BLaER1 (cell line): ENCODE results near the gene GALNT12.

Experiments used
- H3K27ac ChIP-seq: shearing (Covaris generic); formaldehyde crosslinking; 2 replicates; pipeline ENCODE4 v1.8.1; 2022
- H3K27me3 ChIP-seq: shearing (Covaris generic); formaldehyde crosslinking; 2 replicates; pipeline ENCODE4 v1.8.1; 2022
- H3K36me3 ChIP-seq: shearing (Covaris generic); formaldehyde crosslinking; 2 replicates; pipeline ENCODE4 v1.8.1; 2022
- H3K4me1 ChIP-seq: shearing (Covaris generic); formaldehyde crosslinking; 2 replicates; pipeline ENCODE4 v1.8.1; 2022
- H3K4me2 ChIP-seq: shearing (Covaris generic); formaldehyde crosslinking; 2 replicates; pipeline ENCODE4 v1.8.1; 2022
- H3K4me3 ChIP-seq: shearing (Covaris generic); formaldehyde crosslinking; 2 replicates; pipeline ENCODE4 v1.8.1; 2022
- H3K9ac ChIP-seq: shearing (Covaris generic); formaldehyde crosslinking; 2 replicates; pipeline ENCODE4 v1.8.1; 2022
- H3K9me3 ChIP-seq: shearing (Covaris generic); formaldehyde crosslinking; 2 replicates; pipeline ENCODE4 v1.8.1; 2022
- H4K20me1 ChIP-seq: shearing (Covaris generic); formaldehyde crosslinking; 2 replicates; pipeline ENCODE4 v1.8.1; 2022
- Cebpa-rat ChIP-seq: shearing (Covaris generic); IDR thresholded peaks from 2 replicates; pipeline ENCODE4 v1.8.1; 2022

The GALNT12 gene

DNA sequence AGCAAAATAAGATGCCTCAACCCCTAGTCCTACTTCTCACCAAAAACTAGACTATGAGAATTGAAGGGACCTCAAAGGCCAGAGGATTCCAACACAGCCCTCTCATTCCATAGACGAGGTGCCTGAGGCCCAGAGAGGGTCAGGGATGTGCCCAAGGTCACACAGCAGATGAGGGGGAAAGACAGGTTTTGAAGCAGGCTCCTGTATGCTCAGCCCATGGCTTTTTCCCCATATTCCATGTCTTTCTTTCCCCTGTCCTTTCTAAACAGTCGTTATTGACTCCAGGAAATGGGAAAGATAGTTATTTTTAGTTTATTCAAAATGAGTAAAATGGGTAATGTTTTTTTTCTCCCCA is 75.1 kb downstream of the GALNT12 start:
- Histone ChIP-seq H3K4me2 (no peak overlapping the region), H3K27me3 (no peaks in the 10 kb centered on the region), H3K4me3 (no peak overlapping the region), H3K4me1 (peaks cover 10% of the 10 kb centered on the region), H3K36me3 (no peaks in the 10 kb centered on the region), H3K9me3 (no peaks in the 10 kb centered on the region), H4K20me1 (no peaks in the 10 kb centered on the region), H3K27ac (no peak overlapping the region), H3K9ac (no peak overlapping the region)
- no peak for TF ChIP-seq Cebpa-rat

DNA sequence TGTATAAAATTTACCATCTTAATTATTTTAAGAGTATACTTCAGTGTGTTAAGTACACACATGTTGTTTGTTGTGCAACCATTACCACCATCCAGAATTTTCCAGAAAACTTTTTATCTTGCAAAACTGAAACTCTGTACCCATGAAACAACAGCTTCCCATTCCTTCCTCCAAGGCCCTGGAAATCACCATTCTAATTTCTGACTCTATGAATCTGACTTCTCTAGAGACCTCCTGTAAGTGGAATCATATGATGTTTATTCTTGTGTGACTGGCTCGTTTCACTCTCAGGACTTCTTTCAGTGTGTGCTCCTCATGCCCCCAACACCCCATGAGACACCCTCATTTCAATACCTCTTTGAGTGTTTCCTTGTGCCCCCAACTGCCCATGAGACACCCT is 75.8 kb downstream of the GALNT12 start:
- no peak overlapping the region for H3K27ac ChIP-seq
- H3K4me1 ChIP-seq = peaks cover 10% of the 10 kb centered on the region
- TF ChIP-seq Cebpa-rat = no peak
- H4K20me1 ChIP-seq = no peaks in the 10 kb centered on the region
- H3K4me2 ChIP-seq = no peak overlapping the region
- H3K4me3 ChIP-seq = no peak overlapping the region
- H3K9ac ChIP-seq = no peak overlapping the region
- no peaks in the 10 kb centered on the region for H3K9me3 ChIP-seq
- H3K27me3 ChIP-seq = no peaks in the 10 kb centered on the region
- no peaks in the 10 kb centered on the region for H3K36me3 ChIP-seq

DNA sequence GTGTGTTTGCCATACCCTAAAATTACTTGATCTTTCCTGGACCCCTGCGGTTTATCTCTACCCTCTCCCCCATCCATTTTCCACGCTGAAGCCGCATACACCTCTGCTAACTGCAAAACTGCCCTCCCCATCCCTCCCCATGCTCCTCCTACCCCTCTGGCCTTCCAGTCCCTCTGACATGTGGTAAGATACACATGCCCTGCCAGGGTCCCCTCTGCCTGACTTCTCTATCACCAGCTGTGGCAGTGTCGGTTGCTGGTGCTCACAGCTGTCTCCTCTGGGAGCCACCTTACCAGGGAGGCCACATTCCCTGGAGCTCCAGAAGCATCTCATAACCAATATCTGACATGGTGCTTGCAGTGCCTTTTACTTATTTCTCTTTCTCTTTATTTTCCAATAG is 77.4 kb downstream of the GALNT12 start:
- Histone ChIP-seq H3K4me2 (no peak overlapping the region), H3K27ac (no peak overlapping the region), H3K4me1 (peaks cover 10% of the 10 kb centered on the region), H3K4me3 (no peak overlapping the region), H3K9ac (no peak overlapping the region), H3K9me3 (no peaks in the 10 kb centered on the region), H3K27me3 (no peaks in the 10 kb centered on the region), H3K36me3 (no peaks in the 10 kb centered on the region), H4K20me1 (no peaks in the 10 kb centered on the region)
- no peak for TF ChIP-seq Cebpa-rat

DNA sequence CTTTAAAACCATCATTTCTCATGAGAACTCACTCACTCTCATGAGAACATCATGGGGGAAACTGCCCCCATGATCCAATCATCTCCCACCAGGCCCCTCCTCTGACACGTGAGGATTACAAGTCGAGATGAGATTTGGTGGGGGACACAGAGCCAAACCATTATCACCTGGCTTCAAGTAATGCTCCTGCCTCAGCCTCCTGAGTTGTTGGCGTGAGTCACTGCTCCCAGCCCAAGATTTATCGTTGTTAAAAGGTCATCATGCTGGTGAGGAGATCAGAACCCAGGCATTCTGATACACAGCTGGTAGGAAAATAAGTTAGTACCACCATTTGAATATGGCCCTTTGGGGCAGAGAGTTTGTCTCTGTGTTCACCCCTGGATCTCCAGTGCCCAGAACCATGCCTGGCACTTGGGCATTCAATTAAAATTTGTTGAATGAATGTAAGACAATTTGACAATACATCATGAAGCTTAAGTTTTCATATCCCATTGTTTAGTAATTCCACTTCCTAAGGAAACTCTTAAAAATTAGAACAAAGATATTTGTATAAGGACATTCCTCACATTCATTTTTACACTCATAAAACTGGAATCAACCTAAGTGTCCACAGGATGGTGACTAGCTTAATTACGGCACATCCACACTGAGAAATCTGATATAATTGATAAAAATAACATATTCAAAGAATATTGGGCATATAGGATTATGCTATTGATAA is 78.3 kb downstream of the GALNT12 start:
- Histone ChIP-seq H3K36me3 (no peaks in the 10 kb centered on the region), H3K9me3 (no peaks in the 10 kb centered on the region), H4K20me1 (no peaks in the 10 kb centered on the region), H3K9ac (no peak overlapping the region), H3K4me2 (no peak overlapping the region), H3K27ac (no peak overlapping the region), H3K27me3 (no peaks in the 10 kb centered on the region), H3K4me3 (no peak overlapping the region), H3K4me1 (peaks cover 10% of the 10 kb centered on the region)
- no peak for TF ChIP-seq Cebpa-rat

DNA sequence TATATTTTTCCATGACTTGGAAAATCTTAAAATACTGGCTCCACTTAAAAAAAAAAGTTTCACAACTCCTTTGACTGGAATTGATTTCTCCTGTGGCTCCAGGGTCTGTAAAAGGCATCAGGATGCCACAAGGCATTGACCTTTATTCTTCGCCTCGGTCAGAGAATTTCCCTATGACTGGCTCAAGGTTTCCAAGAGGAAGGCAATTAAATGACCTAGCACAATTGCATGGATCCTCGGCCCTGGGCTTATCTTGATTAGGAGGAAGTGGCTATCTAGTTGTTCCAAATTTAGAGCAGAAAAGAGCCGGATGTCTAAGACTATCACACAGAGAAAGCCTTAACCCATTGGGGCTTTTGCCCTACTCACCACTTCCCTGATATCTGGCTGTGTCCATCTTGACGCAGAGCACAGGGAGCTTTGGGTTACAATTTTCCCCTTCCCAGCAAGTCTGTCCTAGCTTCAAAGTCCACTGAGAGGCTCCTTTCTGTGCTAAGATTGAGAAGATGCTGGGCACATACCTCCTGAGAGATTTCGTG is 79.3 kb downstream of the GALNT12 start:
- Histone ChIP-seq H3K4me3 (no peak overlapping the region), H3K27me3 (no peaks in the 10 kb centered on the region), H3K36me3 (no peaks in the 10 kb centered on the region), H4K20me1 (no peaks in the 10 kb centered on the region), H3K9ac (no peak overlapping the region), H3K9me3 (no peaks in the 10 kb centered on the region), H3K27ac (no peak overlapping the region), H3K4me1 (peaks cover 10% of the 10 kb centered on the region), H3K4me2 (peak overlapping the region; percentile 59)
- TF ChIP-seq Cebpa-rat = no peak

DNA sequence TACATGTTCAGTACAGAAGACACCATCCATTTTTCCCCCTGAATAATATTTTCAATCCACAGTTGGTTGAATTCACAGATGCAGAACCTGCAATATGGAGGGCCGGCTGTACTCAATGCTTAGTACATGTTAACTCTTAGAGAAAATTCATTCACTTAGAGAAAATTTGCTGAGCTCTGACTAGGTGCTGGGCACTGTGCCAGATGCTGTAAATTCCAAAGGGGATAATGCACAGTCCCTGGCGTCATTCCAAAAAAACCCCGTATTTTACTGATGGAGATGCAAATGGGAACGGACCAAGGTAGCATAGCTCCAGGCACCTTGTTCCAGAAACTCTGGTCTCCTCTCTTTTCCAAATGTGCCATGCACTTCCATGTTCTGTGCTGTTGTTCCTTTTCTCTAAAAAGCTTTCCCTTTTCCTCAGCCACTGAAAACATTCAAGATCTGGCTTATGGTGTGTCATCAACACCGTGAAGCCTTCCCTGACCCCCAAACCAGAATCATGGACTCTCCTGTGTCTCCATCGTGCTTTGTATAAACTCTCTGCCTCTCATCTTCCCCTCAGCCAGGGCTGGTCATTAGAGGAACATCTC is 80.5 kb downstream of the GALNT12 start:
- H3K4me2 ChIP-seq = no peak overlapping the region
- TF ChIP-seq Cebpa-rat = no peak
- no peak overlapping the region for H3K4me3 ChIP-seq
- H3K27ac ChIP-seq = no peak overlapping the region
- H3K9me3 ChIP-seq = no peaks in the 10 kb centered on the region
- no peaks in the 10 kb centered on the region for H3K36me3 ChIP-seq
- peaks cover 10% of the 10 kb centered on the region for H3K4me1 ChIP-seq
- no peaks in the 10 kb centered on the region for H4K20me1 ChIP-seq
- no peak overlapping the region for H3K9ac ChIP-seq
- H3K27me3 ChIP-seq = no peaks in the 10 kb centered on the region

DNA sequence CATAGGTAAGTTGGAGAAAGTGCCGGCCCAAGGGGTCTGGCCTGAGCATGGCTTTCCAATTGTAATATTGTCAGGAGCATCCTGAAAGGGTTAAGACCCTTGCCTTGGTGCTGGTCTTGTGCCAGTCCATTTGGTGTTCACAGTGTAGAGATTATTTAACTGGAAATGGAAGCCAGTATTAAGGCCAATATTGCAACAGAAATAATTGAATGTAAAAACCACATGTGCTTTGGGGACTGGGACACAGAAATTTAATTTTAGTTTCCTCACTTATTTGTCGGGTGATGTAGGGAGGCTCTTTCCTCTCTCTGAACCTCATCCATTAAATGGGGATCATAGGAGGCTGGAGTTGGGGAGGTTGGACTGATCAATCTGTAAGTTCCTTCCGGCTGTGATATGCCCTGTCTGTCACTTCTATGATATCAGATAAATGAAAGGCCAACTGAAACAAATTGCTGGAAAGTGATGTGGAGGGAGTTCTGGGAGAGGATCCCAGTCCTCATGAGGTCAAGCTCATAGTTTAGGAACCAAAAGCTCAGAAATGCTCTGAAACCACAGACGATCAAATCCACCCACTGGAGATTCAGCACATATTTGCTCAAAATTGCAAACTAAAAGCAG is 81.4 kb downstream of the GALNT12 start:
- TF ChIP-seq Cebpa-rat = no peak
- Histone ChIP-seq H3K4me1 (peaks cover 10% of the 10 kb centered on the region), H3K27ac (no peak overlapping the region), H3K9ac (no peak overlapping the region), H4K20me1 (no peaks in the 10 kb centered on the region), H3K4me3 (no peak overlapping the region), H3K9me3 (no peaks in the 10 kb centered on the region), H3K27me3 (no peaks in the 10 kb centered on the region), H3K36me3 (no peaks in the 10 kb centered on the region), H3K4me2 (no peak overlapping the region)

DNA sequence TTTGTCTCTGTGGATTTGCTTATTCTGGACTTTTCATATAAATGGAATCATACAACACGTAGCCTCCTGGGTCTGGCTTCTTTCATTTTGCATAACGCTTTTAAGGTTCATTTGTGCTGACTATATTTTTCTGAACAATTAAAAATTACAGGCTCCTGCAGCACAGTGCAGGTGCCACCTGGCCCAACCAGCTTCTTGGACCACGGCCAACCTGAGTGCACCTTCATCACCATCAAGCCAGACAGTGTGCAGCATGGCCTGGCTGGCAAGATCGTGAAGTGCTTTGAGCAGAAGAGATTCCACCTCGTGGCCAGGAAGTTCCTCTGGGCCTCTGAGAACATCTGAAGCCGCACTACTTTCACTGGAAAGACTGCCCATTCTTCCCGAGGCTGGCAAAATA is 82.8 kb downstream of the GALNT12 start:
- Histone ChIP-seq H3K4me1 (peaks cover 10% of the 10 kb centered on the region), H3K27me3 (no peaks in the 10 kb centered on the region), H3K9ac (no peak overlapping the region), H4K20me1 (no peaks in the 10 kb centered on the region), H3K27ac (no peak overlapping the region), H3K4me3 (no peak overlapping the region), H3K4me2 (no peak overlapping the region), H3K9me3 (no peaks in the 10 kb centered on the region), H3K36me3 (no peaks in the 10 kb centered on the region)
- no peak for TF ChIP-seq Cebpa-rat

DNA sequence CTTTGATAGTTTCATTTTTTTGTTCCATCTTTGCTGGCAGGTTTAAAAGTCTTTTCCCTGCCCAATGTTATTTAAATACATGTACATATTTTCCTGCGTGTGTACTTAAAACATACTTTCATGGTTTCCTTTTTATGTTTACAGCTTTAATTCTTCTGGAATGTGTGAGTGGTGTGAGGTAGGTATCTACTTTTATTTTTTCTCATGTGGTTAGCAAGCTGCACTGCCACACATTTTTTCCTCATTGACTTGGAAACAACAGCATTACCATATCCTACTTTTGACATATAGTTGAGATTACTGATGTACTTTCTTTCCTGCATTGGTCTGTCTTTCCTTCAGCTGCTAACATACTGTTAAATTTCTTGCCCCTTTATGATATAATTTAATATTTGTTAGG is 84.8 kb downstream of the GALNT12 start:
- Histone ChIP-seq H3K9me3 (peaks cover 12% of the 10 kb centered on the region; the same call in 1 of the 2 replicates), H3K4me3 (no peak overlapping the region), H3K36me3 (no peaks in the 10 kb centered on the region), H3K4me1 (peaks cover 1% of the 10 kb centered on the region; the same call in 1 of the 2 replicates), H3K27me3 (no peaks in the 10 kb centered on the region), H3K27ac (no peak overlapping the region), H3K9ac (no peak overlapping the region), H3K4me2 (no peak overlapping the region), H4K20me1 (no peaks in the 10 kb centered on the region)
- no peak for TF ChIP-seq Cebpa-rat

DNA sequence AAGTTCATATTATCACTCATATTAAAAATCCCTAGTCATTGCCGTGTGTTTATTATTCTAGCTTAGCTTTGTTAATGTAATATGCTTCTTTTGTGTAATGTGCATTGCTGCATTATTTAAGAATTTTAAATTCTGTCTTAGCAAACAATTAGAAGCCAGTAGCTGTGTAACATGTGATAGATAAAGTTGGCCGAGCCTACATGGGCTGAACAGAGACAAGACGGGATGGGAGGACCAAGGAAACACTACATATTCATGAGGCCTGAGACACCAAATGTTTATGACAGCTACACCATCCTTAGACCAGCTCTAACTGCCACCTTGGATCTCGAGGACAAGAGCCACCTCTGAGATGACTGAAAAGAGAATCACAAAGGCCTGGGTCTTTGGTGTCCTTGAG is 85.2 kb downstream of the GALNT12 start:
- Histone ChIP-seq H3K9me3 (peaks cover 12% of the 10 kb centered on the region; the same call in 1 of the 2 replicates), H3K36me3 (no peaks in the 10 kb centered on the region), H3K4me1 (no peaks in the 10 kb centered on the region), H4K20me1 (no peaks in the 10 kb centered on the region), H3K9ac (no peak overlapping the region), H3K4me2 (no peak overlapping the region), H3K27ac (no peak overlapping the region), H3K4me3 (no peak overlapping the region), H3K27me3 (no peaks in the 10 kb centered on the region)
- TF ChIP-seq Cebpa-rat = no peak
